Thoracic aorta (tissue), 2 donors: ENCODE results near the gene BACH2. TPM values are rescaled to one million over a fixed set of nuclear protein-coding genes. Genes with fewer than 3 reads are reported as not detected.

Source experiments
- ATAC-seq: fragments of 150-250 bp; one replicate; pipeline ENCODE4 v1.8.0; 2017; ENCODE audit warnings: low read depth; ENCODE audit not compliant: insufficient number of reproducible peaks, low FRiP score
- DNase-seq: peaks from one replicate; pipeline ENCODE4 v3.0.0-alpha.2; 2020; ENCODE audit warnings: low spot score
- H3K27ac ChIP-seq, 2 donors: fragments of 200-600 bp; sonication (generic); 1 replicate in 1 of 2; 2 replicates in 1 of 2; pipeline ENCODE4 v1.5.1; 2016; ENCODE audit warnings: mild to moderate bottlenecking in 2 of 2, moderate library complexity in 2 of 2
- H3K27me3 ChIP-seq: fragments of 200-600 bp; sonication (generic); replicated peaks from 2 replicates; pipeline ENCODE4 v1.6.0; 2016; ENCODE audit warnings: mild to moderate bottlenecking; ENCODE audit not compliant: insufficient read depth
- H3K36me3 ChIP-seq: fragments of 200-600 bp; sonication (generic); one replicate; pipeline ENCODE4 v1.5.1; 2016
- H3K4me1 ChIP-seq, 2 donors: fragments of 200-600 bp; sonication (generic); 1 replicate in 1 of 2; 2 replicates in 1 of 2; pipeline versions ENCODE4 v1.5.1 to v1.6.0; 2016; ENCODE audit warnings: low read depth in 2 of 2, mild to moderate bottlenecking in 1 of 2; ENCODE audit not compliant: control insufficient read depth in 1 of 2
- H3K4me3 ChIP-seq: fragments of 200-600 bp; sonication (generic); 2 replicates; pipeline ENCODE4 v1.5.1; 2016; ENCODE audit warnings: mild to moderate bottlenecking
- H3K9me3 ChIP-seq: fragments of 200-600 bp; sonication (generic); 2 replicates; pipeline ENCODE4 v1.5.1; 2016
- total RNA-seq, 2 donors: library from RNA; depleted of rRNA; stranded (reverse); fragments of >200 nt; gene quantifications; one replicate each; pipeline versions ENCODE4 v1.1.0 to v1.2.3, GENCODE V29; 2016
- TF ChIP-seq, protein P1 (sequence below): fragments of 200-600 bp; sonication (generic); IDR thresholded peaks from one replicate; pipeline ENCODE4 v1.5.1; 2019; ENCODE audit warnings: antibody characterized with exemption

BACH2 gene
- total RNA-seq, 2 donors from 2014 or later = 6.1 to 17.8 TPM

DNA sequence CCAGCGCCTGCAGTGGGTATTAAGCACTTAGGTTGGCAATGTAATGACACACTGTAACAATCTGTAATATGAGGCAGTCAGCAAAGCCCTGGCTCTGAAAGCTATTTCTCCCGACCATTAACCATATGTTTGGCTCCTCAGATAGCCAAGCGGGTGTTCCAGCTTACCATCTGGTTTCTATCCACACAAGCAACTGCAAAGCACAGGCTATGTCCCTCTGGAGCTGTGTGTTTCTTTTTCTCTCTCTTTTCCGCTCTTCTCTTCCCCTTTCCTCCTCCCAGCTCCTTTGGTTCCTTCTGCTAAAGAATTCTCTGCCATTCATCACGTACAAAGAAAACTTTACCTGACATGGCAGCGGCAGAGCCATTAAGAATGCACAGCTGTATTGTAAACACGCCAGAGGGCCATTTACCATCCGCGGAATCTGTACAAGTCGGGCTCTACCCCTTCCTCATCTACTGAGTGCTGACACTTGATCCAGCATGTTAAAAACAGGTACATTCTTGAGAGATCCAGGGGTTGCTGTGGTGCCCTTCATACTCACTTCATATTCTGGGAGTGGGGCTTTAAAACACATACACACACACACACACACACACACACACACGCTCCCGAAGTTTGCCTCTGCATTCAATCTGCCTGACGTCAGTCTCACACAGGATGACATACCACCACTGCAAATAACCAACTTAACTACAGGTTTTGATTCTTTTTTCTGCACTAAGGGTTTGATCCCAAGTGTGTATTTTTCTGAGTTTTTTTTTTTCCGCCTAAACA lies 77.2 kb downstream of the BACH2 start:
- TF ChIP-seq, protein P1, sequence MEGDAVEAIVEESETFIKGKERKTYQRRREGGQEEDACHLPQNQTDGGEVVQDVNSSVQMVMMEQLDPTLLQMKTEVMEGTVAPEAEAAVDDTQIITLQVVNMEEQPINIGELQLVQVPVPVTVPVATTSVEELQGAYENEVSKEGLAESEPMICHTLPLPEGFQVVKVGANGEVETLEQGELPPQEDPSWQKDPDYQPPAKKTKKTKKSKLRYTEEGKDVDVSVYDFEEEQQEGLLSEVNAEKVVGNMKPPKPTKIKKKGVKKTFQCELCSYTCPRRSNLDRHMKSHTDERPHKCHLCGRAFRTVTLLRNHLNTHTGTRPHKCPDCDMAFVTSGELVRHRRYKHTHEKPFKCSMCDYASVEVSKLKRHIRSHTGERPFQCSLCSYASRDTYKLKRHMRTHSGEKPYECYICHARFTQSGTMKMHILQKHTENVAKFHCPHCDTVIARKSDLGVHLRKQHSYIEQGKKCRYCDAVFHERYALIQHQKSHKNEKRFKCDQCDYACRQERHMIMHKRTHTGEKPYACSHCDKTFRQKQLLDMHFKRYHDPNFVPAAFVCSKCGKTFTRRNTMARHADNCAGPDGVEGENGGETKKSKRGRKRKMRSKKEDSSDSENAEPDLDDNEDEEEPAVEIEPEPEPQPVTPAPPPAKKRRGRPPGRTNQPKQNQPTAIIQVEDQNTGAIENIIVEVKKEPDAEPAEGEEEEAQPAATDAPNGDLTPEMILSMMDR = no peak
- Histone ChIP-seq H3K4me1 (peaks cover 15 to 39% of the 10 kb centered on the region in 2 donors), H3K4me3 (peak overlapping the region; percentile 64), H3K27me3 (no peaks in the 10 kb centered on the region), H3K9me3 (peaks cover 4% of the 10 kb centered on the region), H3K36me3 (no peaks in the 10 kb centered on the region), H3K27ac (peak overlapping the region; percentile 90 to 91)
- DNase-seq (no peak), ATAC-seq (no peak)

DNA sequence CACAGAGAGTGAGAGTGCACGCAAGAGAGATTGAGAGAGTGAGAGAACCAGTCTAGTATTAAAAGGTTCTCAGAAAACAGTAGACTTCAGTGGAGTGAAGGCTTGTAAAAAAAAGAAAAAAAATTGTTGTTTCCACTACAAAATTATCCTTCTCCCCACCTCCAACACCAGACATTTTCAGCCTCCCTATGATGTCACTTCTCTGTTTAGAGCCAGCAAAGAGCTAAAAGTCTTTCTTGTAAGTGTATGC lies 77.8 kb downstream of the BACH2 start:
- peak overlapping the region; percentile 64 for H3K4me3 ChIP-seq
- TF ChIP-seq, protein P1 = no peak
- peak overlapping the region; percentile 90 to 91 for H3K27ac ChIP-seq
- peak; percentile 23 for ATAC-seq
- peaks cover 4% of the 10 kb centered on the region for H3K9me3 ChIP-seq
- H3K4me1 ChIP-seq = peaks cover 15 to 42% of the 10 kb centered on the region in 2 donors
- no peak for DNase-seq
- no peaks in the 10 kb centered on the region for H3K36me3 ChIP-seq
- H3K27me3 ChIP-seq = no peaks in the 10 kb centered on the region

DNA sequence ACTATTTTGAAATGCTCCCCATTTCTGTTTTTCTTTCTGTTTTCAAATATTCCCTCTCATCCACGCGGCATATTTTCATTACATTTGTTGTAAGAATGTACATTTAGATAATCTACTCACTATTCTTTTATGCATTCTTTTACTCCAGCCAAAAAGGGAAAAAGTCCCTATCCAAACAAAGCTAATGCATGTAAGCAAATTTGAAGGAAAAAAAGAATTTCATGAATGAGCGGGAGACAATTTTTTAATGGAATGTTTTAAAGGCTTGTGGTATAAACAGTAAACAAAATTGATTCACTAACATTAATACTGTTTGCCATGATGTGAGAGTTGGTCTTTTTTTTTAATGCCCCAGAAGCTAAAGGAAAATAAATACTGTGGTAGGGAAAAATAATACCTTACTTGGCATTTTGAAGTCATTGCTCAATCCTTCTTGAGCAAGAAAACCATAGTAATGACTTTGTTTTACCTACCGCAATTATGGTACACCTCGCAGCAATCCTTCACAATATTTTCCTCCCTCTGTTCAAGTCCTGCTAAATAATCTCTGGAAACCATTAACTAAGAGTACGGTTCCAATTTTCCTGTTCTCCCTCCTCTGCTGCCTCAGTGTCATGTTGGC lies 79.0 kb downstream of the BACH2 start:
- DNase-seq = no peak
- peak overlapping the region; percentile 64 for H3K4me3 ChIP-seq
- no peaks in the 10 kb centered on the region for H3K36me3 ChIP-seq
- peaks cover 15 to 51% of the 10 kb centered on the region in 2 donors for H3K4me1 ChIP-seq
- ATAC-seq = no peak
- no peaks in the 10 kb centered on the region for H3K9me3 ChIP-seq
- TF ChIP-seq, protein P1 = no peak
- H3K27me3 ChIP-seq = no peaks in the 10 kb centered on the region
- H3K27ac ChIP-seq = peak overlapping the region; percentile 90 to 91

DNA sequence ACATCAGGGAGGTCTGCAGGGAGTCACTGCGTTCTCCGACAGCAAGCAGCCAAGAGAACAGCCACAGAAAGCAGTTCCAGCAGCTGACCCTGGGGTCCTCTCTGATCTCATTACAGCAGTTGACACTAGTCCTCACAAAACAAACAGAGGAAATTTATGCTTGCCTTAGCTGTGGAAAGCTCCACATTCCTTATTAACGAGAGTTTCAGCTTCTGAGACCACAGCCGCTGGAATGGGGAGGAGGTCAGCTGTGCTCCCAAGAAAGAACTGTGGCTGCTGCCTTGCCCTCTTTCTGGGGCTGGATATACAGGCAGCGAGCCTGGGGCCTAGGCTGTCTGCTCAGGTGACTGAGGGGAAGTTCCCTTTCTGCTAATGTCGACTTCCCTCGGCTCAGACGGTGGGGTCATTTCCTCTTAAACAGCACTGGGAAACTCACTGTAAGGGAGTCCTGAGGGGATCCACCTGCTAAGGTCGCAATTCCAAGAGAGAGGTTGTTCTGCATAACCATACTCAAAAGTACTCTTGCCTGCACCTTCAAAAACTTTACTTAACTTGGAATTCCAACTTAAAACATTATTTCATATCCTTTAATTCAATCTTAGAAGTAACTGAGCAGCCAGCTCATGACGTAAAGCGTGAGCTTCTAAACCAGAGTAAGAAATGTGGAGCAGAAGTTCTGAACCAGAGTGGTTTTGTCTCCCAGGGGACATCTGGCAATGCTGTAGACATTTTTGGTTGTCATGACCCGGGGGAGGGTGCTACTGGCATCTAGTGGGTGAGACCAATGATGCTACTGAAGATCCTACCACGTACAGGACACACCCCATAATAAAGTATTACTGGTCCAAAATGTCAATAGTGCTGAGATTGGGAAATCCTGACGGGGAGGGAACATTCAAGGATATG lies 80.3 kb downstream of the BACH2 start:
- Histone ChIP-seq H3K9me3 (no peaks in the 10 kb centered on the region), H3K27ac (peak overlapping the region; percentile 19 to 90), H3K27me3 (no peaks in the 10 kb centered on the region), H3K4me1 (peaks cover 15 to 51% of the 10 kb centered on the region in 2 donors), H3K36me3 (no peaks in the 10 kb centered on the region), H3K4me3 (no peak overlapping the region)
- DNase-seq (no peak), ATAC-seq (no peak)
- TF ChIP-seq, protein P1 = no peak

DNA sequence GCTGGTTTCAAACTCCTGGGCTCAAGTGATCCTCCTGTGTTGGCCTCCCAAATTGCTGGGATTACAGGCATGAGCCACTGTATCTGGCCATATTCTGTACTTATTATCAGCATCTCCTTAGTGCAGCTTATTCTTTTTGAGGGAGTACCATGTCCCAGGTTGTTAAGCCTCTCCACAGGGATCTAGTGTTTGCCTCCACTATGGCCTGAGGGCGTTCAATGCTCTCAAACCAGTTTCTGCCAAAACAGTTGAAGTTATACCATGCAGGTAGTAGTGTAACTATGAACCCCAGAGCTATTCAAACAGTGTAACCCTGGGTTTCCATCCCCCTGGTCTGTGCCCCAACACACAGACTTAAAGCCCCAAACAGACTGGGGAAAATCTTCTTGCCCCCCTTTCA lies 81.7 kb downstream of the BACH2 start:
- ATAC-seq (no peak), DNase-seq (no peak)
- H3K9me3 ChIP-seq = no peaks in the 10 kb centered on the region
- TF ChIP-seq, protein P1 = no peak
- H3K4me1 ChIP-seq = peaks cover 23 to 57% of the 10 kb centered on the region in 2 donors
- H3K27ac ChIP-seq = no peak overlapping the region
- H3K4me3 ChIP-seq = no peak overlapping the region
- H3K36me3 ChIP-seq = no peaks in the 10 kb centered on the region
- H3K27me3 ChIP-seq = no peaks in the 10 kb centered on the region
